Endodermal cell (in vitro differentiated cells): ENCODE measurements around the gene THSD4. TPM values are rescaled to one million over a fixed set of nuclear protein-coding genes. Genes with fewer than 3 reads are reported as not detected.

Experiments
- DNase-seq: peaks from one replicate; pipeline ENCODE4 v3.0.0-alpha.2; 2017
- H3K27ac ChIP-seq: 2 replicates; pipeline ENCODE4 v1.5.1; 2013; ENCODE audit warnings: mild to moderate bottlenecking, low read depth, low read length, moderate library complexity
- H3K27me3 ChIP-seq: 2 replicates; pipeline ENCODE4 v1.6.1; 2013; ENCODE audit warnings: mild to moderate bottlenecking, low read length, moderate library complexity; ENCODE audit not compliant: insufficient read depth, control insufficient read depth, poor library complexity, severe bottlenecking
- H3K36me3 ChIP-seq: 2 replicates; pipeline ENCODE4 v1.7.0; 2013; ENCODE audit warnings: mild to moderate bottlenecking, low read length, moderate library complexity; ENCODE audit not compliant: control insufficient read depth, insufficient read depth
- H3K4me1 ChIP-seq: one replicate; pipeline ENCODE4 v1.7.0; 2013; ENCODE audit warnings: low read length; ENCODE audit not compliant: control insufficient read depth, insufficient read depth
- H3K4me3 ChIP-seq: 2 replicates; pipeline ENCODE4 v1.5.1; 2013; ENCODE audit warnings: mild to moderate bottlenecking, low read length, moderate library complexity
- H3K9ac ChIP-seq: 2 replicates; pipeline ENCODE4 v1.6.1; 2013; ENCODE audit warnings: mild to moderate bottlenecking, low read length, moderate library complexity; ENCODE audit not compliant: poor library complexity, severe bottlenecking; ENCODE audit errors: extremely low read depth
- H3K9me3 ChIP-seq: 2 replicates; pipeline ENCODE4 v1.6.1; 2013; ENCODE audit warnings: mild to moderate bottlenecking, low read length, moderate library complexity; ENCODE audit not compliant: control insufficient read depth
- H3K27ac Mint-ChIP-seq: 2 replicates; pipeline ENCODE4 v1.8.0; 2020; ENCODE audit warnings: mixed read lengths
- H3K27me3 Mint-ChIP-seq: 2 replicates; pipeline ENCODE4 v1.8.0; 2021; ENCODE audit warnings: mild to moderate bottlenecking, mixed read lengths; ENCODE audit not compliant: insufficient read depth
- H3K36me3 Mint-ChIP-seq: 2 replicates; pipeline ENCODE4 v1.8.0; 2020; ENCODE audit warnings: low read depth, mixed read lengths
- H3K4me1 Mint-ChIP-seq: 2 replicates; pipeline ENCODE4 v1.8.0; 2020; ENCODE audit warnings: mixed read lengths
- H3K4me3 Mint-ChIP-seq: 2 replicates; pipeline ENCODE4 v1.8.0; 2020; ENCODE audit warnings: mild to moderate bottlenecking, moderate library complexity, mixed read lengths
- H3K9me3 Mint-ChIP-seq: 2 replicates; pipeline ENCODE4 v1.8.0; 2020; ENCODE audit warnings: mild to moderate bottlenecking, mixed read lengths
- WGBS, 2 experiments: methylation state at CpG; one replicate each; pipeline versions ENCODE4 v1.1.5 to v1.1.7; 2013; ENCODE audit warnings: missing lambda C conversion rate in 2 of 2, mixed read lengths in 1 of 2; ENCODE audit not compliant: insufficient coverage in 1 of 2, insufficient read length in 1 of 2; 5-methylcytosine and 5-hydroxymethylcytosine counted together
- total RNA-seq, 2 donors: library from RNA; stranded (reverse); fragmentation: NEBNext Ultra II Directional in 1 of 2; extraction: Animal tissue kit (Norgen Biotek cat#: 25700) in 1 of 2; gene quantifications; 2 replicates in 1 of 2; 3 replicates in 1 of 2; pipeline ENCODE4 v1.2.1, GENCODE V29; 2021
- TF ChIP-seq, protein P1 (sequence below): fragments of 200-600 bp; sonication (generic); conservative IDR thresholded peaks from 2 replicates; pipeline ENCODE4 v1.5.0; 2021; ENCODE audit warnings: antibody characterized with exemption, mild to moderate bottlenecking

The THSD4 gene
- total RNA-seq, 2 donors from 2014 or later: 4.6 to 5.4 TPM

- H3K9ac ChIP-seq: no peak overlapping the region
- no peaks in the 10 kb centered on the region for H3K9me3 ChIP-seq
- TF ChIP-seq, protein P1, sequence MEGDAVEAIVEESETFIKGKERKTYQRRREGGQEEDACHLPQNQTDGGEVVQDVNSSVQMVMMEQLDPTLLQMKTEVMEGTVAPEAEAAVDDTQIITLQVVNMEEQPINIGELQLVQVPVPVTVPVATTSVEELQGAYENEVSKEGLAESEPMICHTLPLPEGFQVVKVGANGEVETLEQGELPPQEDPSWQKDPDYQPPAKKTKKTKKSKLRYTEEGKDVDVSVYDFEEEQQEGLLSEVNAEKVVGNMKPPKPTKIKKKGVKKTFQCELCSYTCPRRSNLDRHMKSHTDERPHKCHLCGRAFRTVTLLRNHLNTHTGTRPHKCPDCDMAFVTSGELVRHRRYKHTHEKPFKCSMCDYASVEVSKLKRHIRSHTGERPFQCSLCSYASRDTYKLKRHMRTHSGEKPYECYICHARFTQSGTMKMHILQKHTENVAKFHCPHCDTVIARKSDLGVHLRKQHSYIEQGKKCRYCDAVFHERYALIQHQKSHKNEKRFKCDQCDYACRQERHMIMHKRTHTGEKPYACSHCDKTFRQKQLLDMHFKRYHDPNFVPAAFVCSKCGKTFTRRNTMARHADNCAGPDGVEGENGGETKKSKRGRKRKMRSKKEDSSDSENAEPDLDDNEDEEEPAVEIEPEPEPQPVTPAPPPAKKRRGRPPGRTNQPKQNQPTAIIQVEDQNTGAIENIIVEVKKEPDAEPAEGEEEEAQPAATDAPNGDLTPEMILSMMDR: no peak
- Mint-ChIP-seq H3K36me3 (no peaks in the 10 kb centered on the region), H3K4me1 (no peaks in the 10 kb centered on the region), H3K27me3 (no peaks in the 10 kb centered on the region), H3K9me3 (no peaks in the 10 kb centered on the region), H3K4me3 (no peak overlapping the region), H3K27ac (no peak overlapping the region)
- H3K27me3 ChIP-seq: no peaks in the 10 kb centered on the region
- no peak overlapping the region for H3K27ac ChIP-seq
- 86% methylated on average over 2 of the region's 2 CpGs; no CpG with 5 or more reads in 1 of the 2 experiments for WGBS, 2 experiments
- H3K4me1 ChIP-seq: no peaks in the 10 kb centered on the region
- H3K4me3 ChIP-seq: no peak overlapping the region
- H3K36me3 ChIP-seq: no peaks in the 10 kb centered on the region
- no peak for DNase-seq
Measured at GRCh38 chr15:71353171-71353570, 237.9 kb downstream of the THSD4 start.

DNA sequence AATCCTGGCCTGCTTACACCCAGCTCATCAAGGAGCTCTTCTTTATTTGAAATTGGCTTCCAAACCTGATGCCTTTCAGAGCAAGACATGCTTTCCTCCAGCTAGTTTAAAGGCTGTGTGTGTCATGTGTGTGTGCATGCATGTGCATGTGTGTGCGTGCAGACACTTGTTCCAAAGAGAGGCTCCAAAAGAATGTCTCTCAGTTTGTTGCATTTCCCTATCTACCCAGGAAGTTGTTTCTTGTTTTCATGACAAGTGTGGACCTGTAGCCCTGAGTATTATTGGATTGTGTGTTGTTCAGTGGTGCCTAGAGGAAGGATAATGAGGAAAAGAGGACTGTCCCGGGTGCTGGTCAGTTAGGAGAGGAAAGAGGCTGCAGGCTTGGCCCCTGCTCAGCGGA lies 240.0 kb downstream of the THSD4 start:
- no peaks in the 10 kb centered on the region for H3K4me1 ChIP-seq
- H3K9ac ChIP-seq: no peak overlapping the region
- no peaks in the 10 kb centered on the region for H3K27me3 Mint-ChIP-seq
- no peak overlapping the region for H3K4me3 Mint-ChIP-seq
- no peaks in the 10 kb centered on the region for H3K4me1 Mint-ChIP-seq
- H3K27me3 ChIP-seq: no peaks in the 10 kb centered on the region
- H3K36me3 ChIP-seq: no peaks in the 10 kb centered on the region
- 97 to 100% methylated on average over 1 to 3 of the region's 3 CpGs for WGBS, 2 experiments
- TF ChIP-seq, protein P1: no peak
- H3K9me3 Mint-ChIP-seq: no peaks in the 10 kb centered on the region
- no peak overlapping the region for H3K27ac ChIP-seq
- H3K9me3 ChIP-seq: no peaks in the 10 kb centered on the region
- DNase-seq: no peak
- no peaks in the 10 kb centered on the region for H3K36me3 Mint-ChIP-seq
- H3K4me3 ChIP-seq: no peak overlapping the region
- no peak overlapping the region for H3K27ac Mint-ChIP-seq

- H3K9me3 Mint-ChIP-seq: no peaks in the 10 kb centered on the region
- 87 to 90% methylated on average over 4 to 9 of the region's 9 CpGs for WGBS, 2 experiments
- H3K4me3 Mint-ChIP-seq: no peak overlapping the region
- Histone ChIP-seq H3K36me3 (no peaks in the 10 kb centered on the region), H3K9me3 (no peaks in the 10 kb centered on the region), H3K9ac (no peak overlapping the region), H3K4me3 (no peak overlapping the region), H3K27ac (no peak overlapping the region), H3K27me3 (no peaks in the 10 kb centered on the region), H3K4me1 (no peaks in the 10 kb centered on the region)
- TF ChIP-seq, protein P1: no peak
- no peak for DNase-seq
- no peak overlapping the region for H3K27ac Mint-ChIP-seq
- H3K27me3 Mint-ChIP-seq: no peaks in the 10 kb centered on the region
- H3K36me3 Mint-ChIP-seq: no peaks in the 10 kb centered on the region
- H3K4me1 Mint-ChIP-seq: no peaks in the 10 kb centered on the region
Measured at GRCh38 chr15:71357321-71357732, 242.1 kb downstream of the THSD4 start.
